HEK293T (cell line): Measurements from ENCODE around the gene TNFRSF18.

Experiments used
- CTCF ChIA-PET: fragments of 350-600 bp; formaldehyde crosslinking; extraction: SDS; loops from one replicate; lab custom pipeline; 2021; ENCODE audit warnings: antibody characterized with exemption, inconsistent platforms; lab: Yijun Ruan, JAX
- POLR2A ChIA-PET: fragments of 350-600 bp; formaldehyde crosslinking; extraction: SDS; loops from one replicate; lab custom pipeline; 2020; ENCODE audit warnings: antibody characterized with exemption, inconsistent platforms; lab: Yijun Ruan, JAX
- DNase-seq: peaks from one replicate; pipeline ENCODE4 v3.0.0; 2012; ENCODE audit warnings: mixed read lengths; ENCODE audit errors: extremely low spot score
- BHLHE40 ChIP-seq: fragments of 450-650 bp; IDR thresholded peaks from 2 replicates; pipeline ENCODE4 v1.6.1; 2016; ENCODE audit warnings: mild to moderate bottlenecking, moderate library complexity, borderline replicate concordance
- CTBP1 ChIP-seq: fragments of 450-650 bp; IDR thresholded peaks from 2 replicates; pipeline ENCODE4 v1.6.1; 2016; ENCODE audit warnings: borderline replicate concordance
- ELF4 ChIP-seq: fragments of 450-650 bp; IDR thresholded peaks from 2 replicates; pipeline ENCODE4 v1.6.1; 2017; ENCODE audit warnings: antibody characterized with exemption
- FOXA1 ChIP-seq: fragments of 450-650 bp; IDR thresholded peaks from 2 replicates; pipeline ENCODE4 v1.6.1; 2016; ENCODE audit warnings: mild to moderate bottlenecking
- FOXK2 ChIP-seq: fragments of 450-650 bp; IDR thresholded peaks from 2 replicates; pipeline ENCODE4 v1.6.1; 2016; ENCODE audit warnings: mild to moderate bottlenecking
- FOXM1 ChIP-seq: fragments of 450-650 bp; IDR thresholded peaks from 2 replicates; pipeline ENCODE4 v1.6.1; 2017; ENCODE audit warnings: mild to moderate bottlenecking, borderline replicate concordance
- HDGF ChIP-seq: fragments of 450-650 bp; IDR thresholded peaks from 2 replicates; pipeline ENCODE4 v1.6.1; 2017; ENCODE audit warnings: antibody characterized with exemption, borderline replicate concordance
- L3MBTL2 ChIP-seq: fragments of 450-650 bp; conservative IDR thresholded peaks from 2 replicates; pipeline ENCODE4 v1.6.1; 2016; ENCODE audit warnings: mild to moderate bottlenecking
- LEF1 ChIP-seq: fragments of 450-650 bp; IDR thresholded peaks from 2 replicates; pipeline ENCODE4 v1.6.1; 2017; ENCODE audit warnings: mild to moderate bottlenecking, borderline replicate concordance
- NFRKB ChIP-seq: fragments of 450-650 bp; IDR thresholded peaks from 2 replicates; pipeline ENCODE4 v1.6.1; 2016; ENCODE audit warnings: mild to moderate bottlenecking, moderate library complexity
- PKNOX1 ChIP-seq: fragments of 450-650 bp; IDR thresholded peaks from 2 replicates; pipeline ENCODE4 v1.6.1; 2016
- SP1 ChIP-seq: fragments of 450-650 bp; IDR thresholded peaks from 2 replicates; pipeline ENCODE4 v1.6.1; 2017
- SUZ12 ChIP-seq: fragments of 450-650 bp; IDR thresholded peaks from 2 replicates; pipeline ENCODE4 v1.6.1; 2016; ENCODE audit warnings: mild to moderate bottlenecking
- TARDBP ChIP-seq: fragments of 450-650 bp; IDR thresholded peaks from 2 replicates; pipeline ENCODE4 v1.6.1; 2016
- ZNF384 ChIP-seq: fragments of 450-650 bp; IDR thresholded peaks from 2 replicates; pipeline ENCODE4 v1.6.1; 2016

The TNFRSF18 gene

GRCh38 chr1:1225238-1225845, 18.9 kb upstream of the TNFRSF18 start:
- CTCF ChIA-PET: no interaction called here
- POLR2A ChIA-PET: no interaction called here
- no peak for DNase-seq
- no peak for TF ChIP-seq FOXM1
- TF ChIP-seq HDGF: no peak
- TF ChIP-seq FOXA1: no peak
- no peak for TF ChIP-seq L3MBTL2

- CTCF ChIA-PET: no interaction called here
- TF ChIP-seq SP1: no peak
- TF ChIP-seq HDGF: no peak
- TF ChIP-seq LEF1: no peak
- TF ChIP-seq PKNOX1: no peak
- TF ChIP-seq ZNF384: no peak
- TF ChIP-seq SUZ12: no peak
- TF ChIP-seq TARDBP: no peak
- no peak for TF ChIP-seq CTBP1
- TF ChIP-seq FOXK2: no peak
- no peak for TF ChIP-seq ELF4
- TF ChIP-seq FOXA1: no peak
- no peak for TF ChIP-seq NFRKB
- POLR2A ChIA-PET: no interaction called here
Measured at GRCh38 chr1:1223891-1224290, 17.5 kb upstream of the TNFRSF18 start.

GRCh38 chr1:1223321-1223720, 16.9 kb upstream of the TNFRSF18 start:
- DNase-seq: no peak
- no peak for TF ChIP-seq LEF1
- ChIA-PET CTCF (no interaction called here), POLR2A (interaction anchor here (0.7 kb wide), 1 partner anchor 23 kb away, joined by 3 read pairs; no protein-coding TSS in a partner anchor)

More at GRCh38 chr1:1223891-1224290, 17.5 kb upstream of the TNFRSF18 start:
- no peak for DNase-seq

- TF ChIP-seq FOXK2: no peak
- peak; percentile 63 for TF ChIP-seq TARDBP
- DNase-seq: no peak
- POLR2A ChIA-PET: interaction anchor here (0.7 kb wide), 1 partner anchor 22 kb away, joined by 3 read pairs; no protein-coding TSS in a partner anchor
- CTCF ChIA-PET: no interaction called here
Measured at GRCh38 chr1:1222575-1223225, 16.3 kb upstream of the TNFRSF18 start.

GRCh38 chr1:1221887-1222574, 15.6 kb upstream of the TNFRSF18 start:
- CTCF ChIA-PET: no interaction called here
- no peak for DNase-seq
- TF ChIP-seq SP1: no peak
- POLR2A ChIA-PET: no interaction called here

GRCh38 chr1:1220197-1220596, 13.8 kb upstream of the TNFRSF18 start:
- ChIA-PET CTCF (no interaction called here), POLR2A (no interaction called here)
- TF ChIP-seq LEF1: no peak
- no peak for TF ChIP-seq PKNOX1
- no peak for DNase-seq

- TF ChIP-seq HDGF: no peak
- no peak for TF ChIP-seq SP1
- TF ChIP-seq FOXK2: no peak
- no peak for TF ChIP-seq ELF4
- no peak for TF ChIP-seq PKNOX1
- no peak for TF ChIP-seq NFRKB
- TF ChIP-seq TARDBP: no peak
- no peak for TF ChIP-seq BHLHE40
- TF ChIP-seq L3MBTL2: no peak
- TF ChIP-seq SUZ12: no peak
- TF ChIP-seq ZNF384: no peak
- TF ChIP-seq CTBP1: no peak
- TF ChIP-seq FOXM1: no peak
- TF ChIP-seq LEF1: no peak
- POLR2A ChIA-PET: no interaction called here
- no peak for DNase-seq
- CTCF ChIA-PET: no interaction called here
Measured at GRCh38 chr1:1219341-1219740, 12.9 kb upstream of the TNFRSF18 start.
